Activated CD8-positive, alpha-beta T cell treated with anti-CD3 and anti-CD28 coated beads for 36 hours (primary cell): Measurements from ENCODE around the gene POU3F1. TPM values are rescaled to one million over a fixed set of nuclear protein-coding genes. Genes with fewer than 3 reads are reported as not detected.

Source experiments
- ATAC-seq: fragments of 200-7000 bp; cut with Tn5 transposase; one replicate; pipeline ENCODE4 v1.10.0; 2021; ENCODE audit warnings: mild to moderate bottlenecking, moderate library complexity
- CTCF ChIA-PET: fragments of 350-600 bp; sonication (Branson Sonifier 250); formaldehyde crosslinking; loops from one replicate; lab custom pipeline; 2021; ENCODE audit warnings: antibody characterized with exemption; lab: Charles Lee
- POLR2A ChIA-PET: fragments of 350-600 bp; sonication (Branson Sonifier 250); formaldehyde crosslinking; loops from one replicate; lab custom pipeline; 2021; ENCODE audit warnings: antibody characterized with exemption; lab: Charles Lee
- DNase-seq: peaks from one replicate; pipeline ENCODE4 v3.0.0-alpha.2; 2020
- H3K27ac Mint-ChIP-seq: one replicate; pipeline ENCODE4 v1.8.0; 2021; ENCODE audit warnings: mild to moderate bottlenecking, mixed read lengths
- H3K27me3 Mint-ChIP-seq: one replicate; pipeline ENCODE4 v1.8.0; 2021; ENCODE audit warnings: mixed read lengths
- H3K36me3 Mint-ChIP-seq: one replicate; pipeline ENCODE4 v1.8.0; 2021; ENCODE audit warnings: low read depth, mixed read lengths
- H3K4me1 Mint-ChIP-seq: one replicate; pipeline ENCODE4 v1.8.0; 2021; ENCODE audit warnings: low read depth, mixed read lengths
- H3K4me3 Mint-ChIP-seq: one replicate; pipeline ENCODE4 v1.8.0; 2021; ENCODE audit warnings: mild to moderate bottlenecking, moderate library complexity, mixed read lengths
- H3K9me3 Mint-ChIP-seq: one replicate; pipeline ENCODE4 v1.8.0; 2021; ENCODE audit warnings: mixed read lengths
- CTCF ChIP-seq: fragments of 200-600 bp; IDR thresholded peaks from one replicate; pipeline ENCODE4 v1.8.0; 2022; ENCODE audit warnings: antibody characterized with exemption, mild to moderate bottlenecking
- intact Hi-C: fragments of 100-400 bp; cut with micrococcal nuclease; formaldehyde crosslinking; loops from one replicate; pipeline ENCODE4 v1.10.0; 2022
- total RNA-seq, 2 experiments: library from RNA; stranded (reverse); gene quantifications; one replicate each; pipeline ENCODE4 v1.2.3, GENCODE V29; 2021

Gene POU3F1
- total RNA-seq, 2 experiments from 2014 or later: 0.16 TPM; not detected in 1

- Mint-ChIP-seq H3K36me3 (no peaks in the 10 kb centered on the region), H3K27ac (no peak overlapping the region), H3K9me3 (no peaks in the 10 kb centered on the region), H3K27me3 (peaks cover 23% of the 10 kb centered on the region), H3K4me1 (no peaks in the 10 kb centered on the region), H3K4me3 (no peak overlapping the region)
- CTCF ChIA-PET: interaction anchor here (1.3 kb wide), 1 partner anchor 12 kb away, joined by 3 read pairs; no protein-coding TSS in a partner anchor
- intact Hi-C loops: no loop called here
- POLR2A ChIA-PET: no interaction called here
- no peak for TF ChIP-seq CTCF
- DNase-seq: no peak
- no peak for ATAC-seq
Measured at GRCh38 chr1:38075191-38075590, 28.6 kb upstream of the POU3F1 start.

- Mint-ChIP-seq H3K4me3 (no peak overlapping the region), H3K27me3 (peaks cover 28% of the 10 kb centered on the region), H3K9me3 (no peaks in the 10 kb centered on the region), H3K36me3 (no peaks in the 10 kb centered on the region), H3K27ac (no peak overlapping the region), H3K4me1 (no peaks in the 10 kb centered on the region)
- no peak for TF ChIP-seq CTCF
- ChIA-PET POLR2A (no interaction called here), CTCF (interaction anchor here (1.3 kb wide), 1 partner anchor 11 kb away, joined by 3 read pairs; no protein-coding TSS in a partner anchor)
- intact Hi-C loops: no loop called here
- ATAC-seq (no peak), DNase-seq (no peak)
Measured at GRCh38 chr1:38074302-38074677, 27.7 kb upstream of the POU3F1 start.

GRCh38 chr1:38073534-38074301, 27.1 kb upstream of the POU3F1 start:
- ChIA-PET POLR2A (interaction anchor here (1.4 kb wide), 1 partner anchor 17 kb away, joined by 4 read pairs; no protein-coding TSS in a partner anchor), CTCF (interaction anchor here (0.9 to 2.4 kb wide), 3 partner anchors 14 to 70 kb away, joined by 3 to 6 read pairs (median 4); no protein-coding TSS in a partner anchor)
- H3K4me1 Mint-ChIP-seq: no peaks in the 10 kb centered on the region
- no peak overlapping the region for H3K4me3 Mint-ChIP-seq
- peaks cover 30% of the 10 kb centered on the region for H3K27me3 Mint-ChIP-seq
- no peak for TF ChIP-seq CTCF
- intact Hi-C loops: no loop called here
- no peaks in the 10 kb centered on the region for H3K9me3 Mint-ChIP-seq
- ATAC-seq (no peak), DNase-seq (no peak)
- H3K36me3 Mint-ChIP-seq: no peaks in the 10 kb centered on the region
- H3K27ac Mint-ChIP-seq: no peak overlapping the region

- no peaks in the 10 kb centered on the region for H3K9me3 Mint-ChIP-seq
- POLR2A ChIA-PET: interaction anchor here (0.5 to 1.4 kb wide), 2 partner anchors 17 to 40 kb away, joined by 4 read pairs; no protein-coding TSS in a partner anchor
- ATAC-seq (peak; percentile 20), DNase-seq (no peak)
- no peak overlapping the region for H3K4me3 Mint-ChIP-seq
- H3K27ac Mint-ChIP-seq: no peak overlapping the region
- intact Hi-C loops: no loop called here
- CTCF ChIA-PET: interaction anchor here (1.0 to 6.2 kb wide), 9 partner anchors 8 to 214 kb away, joined by 4 to 105 read pairs (median 6); partner anchors contain the start of gene MTF1
- H3K4me1 Mint-ChIP-seq: no peaks in the 10 kb centered on the region
- peaks cover 35% of the 10 kb centered on the region for H3K27me3 Mint-ChIP-seq
- no peaks in the 10 kb centered on the region for H3K36me3 Mint-ChIP-seq
- TF ChIP-seq CTCF: no peak
Measured at GRCh38 chr1:38072858-38073257, 26.3 kb upstream of the POU3F1 start.
